Body of pancreas (tissue), 4 donors: ENCODE results near the gene FAM83G.

Experiments used
- POLR2A ChIP-seq, 3 donors: fragments of 450-650 bp; IDR thresholded peaks; one replicate each; pipeline ENCODE4 v1.6.1; 2016; ENCODE audit warnings: antibody characterized with exemption in 3 of 3, mild to moderate bottlenecking in 2 of 3
- TF ChIP-seq, protein P1 (sequence below), 7 experiments: fragments of 450-650 bp in 4 of 7; fragments of 200-600 bp in 3 of 7; sonication (generic) in 3 of 7; IDR thresholded peaks; one replicate each; pipeline ENCODE4 v1.5.1; 2016 to 2019; ENCODE audit warnings: antibody characterized with exemption in 7 of 7

DNA sequence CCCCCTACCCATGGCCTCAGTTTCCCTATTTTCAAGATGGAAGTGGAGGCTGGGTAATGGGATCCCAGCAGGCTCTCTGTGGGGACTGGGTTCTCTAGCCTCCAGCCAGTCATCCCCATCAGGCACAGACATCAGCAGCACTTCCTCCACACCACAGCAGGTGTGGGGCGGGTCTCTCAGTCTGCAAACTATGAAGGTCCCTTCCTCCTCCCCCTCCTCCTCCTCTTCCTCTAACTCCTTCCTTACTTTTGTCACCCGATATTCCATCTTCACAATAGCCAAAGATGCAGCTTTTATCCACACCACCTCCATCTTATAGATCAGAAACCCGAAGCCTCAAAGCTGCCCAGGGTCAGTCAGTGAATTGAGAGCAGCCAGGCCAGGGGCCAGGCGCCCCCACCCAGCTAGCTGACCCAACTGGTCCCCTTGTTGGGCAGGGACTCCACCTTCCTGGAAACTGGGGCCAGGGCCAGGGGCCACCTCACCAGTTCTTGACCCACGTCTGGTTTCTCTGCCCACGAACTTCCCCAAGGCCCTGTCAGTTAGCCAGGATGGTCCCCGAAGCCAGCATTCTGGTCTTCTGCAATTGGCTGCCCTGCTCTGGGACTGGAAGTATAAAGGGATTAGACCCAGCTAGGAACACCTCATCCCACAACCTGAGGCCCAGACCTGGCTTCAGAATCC, 2.5 kb downstream of the FAM83G start:
- TF ChIP-seq, protein P1, sequence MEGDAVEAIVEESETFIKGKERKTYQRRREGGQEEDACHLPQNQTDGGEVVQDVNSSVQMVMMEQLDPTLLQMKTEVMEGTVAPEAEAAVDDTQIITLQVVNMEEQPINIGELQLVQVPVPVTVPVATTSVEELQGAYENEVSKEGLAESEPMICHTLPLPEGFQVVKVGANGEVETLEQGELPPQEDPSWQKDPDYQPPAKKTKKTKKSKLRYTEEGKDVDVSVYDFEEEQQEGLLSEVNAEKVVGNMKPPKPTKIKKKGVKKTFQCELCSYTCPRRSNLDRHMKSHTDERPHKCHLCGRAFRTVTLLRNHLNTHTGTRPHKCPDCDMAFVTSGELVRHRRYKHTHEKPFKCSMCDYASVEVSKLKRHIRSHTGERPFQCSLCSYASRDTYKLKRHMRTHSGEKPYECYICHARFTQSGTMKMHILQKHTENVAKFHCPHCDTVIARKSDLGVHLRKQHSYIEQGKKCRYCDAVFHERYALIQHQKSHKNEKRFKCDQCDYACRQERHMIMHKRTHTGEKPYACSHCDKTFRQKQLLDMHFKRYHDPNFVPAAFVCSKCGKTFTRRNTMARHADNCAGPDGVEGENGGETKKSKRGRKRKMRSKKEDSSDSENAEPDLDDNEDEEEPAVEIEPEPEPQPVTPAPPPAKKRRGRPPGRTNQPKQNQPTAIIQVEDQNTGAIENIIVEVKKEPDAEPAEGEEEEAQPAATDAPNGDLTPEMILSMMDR (IDR thresholded peaks at IDR 0.05) = no peak
- no peak for TF ChIP-seq POLR2A (IDR thresholded peaks at IDR 0.05)
